ENCODE results near the gene MINDY3. TPM values are rescaled to one million over a fixed set of nuclear protein-coding genes. Genes with fewer than 3 reads are reported as not detected.
"Not testable (repeated sequence)": the region's sequence is repeated elsewhere in the genome, so short reads cannot be mapped to it uniquely, and the experiment has no call there.

MINDY3 gene
- total RNA-seq, 2 donors from 2014 or later, result 19.0 to 20.6 TPM

GRCh38 chr10:15761224-15761623 lies 99.1 kb downstream of the MINDY3 start:
- H3K9me3 Mint-ChIP-seq; DNase-seq; H3K27me3 Mint-ChIP-seq (ENCODE audit: insufficient read depth); H3K27ac Mint-ChIP-seq; H3K36me3 ChIP-seq (ENCODE audit: control insufficient read depth, insufficient read depth, low read length); H3K27ac ChIP-seq (ENCODE audit: low read depth, low read length); H3K9me3 ChIP-seq (ENCODE audit: control insufficient read depth, low read length); H3K4me1 Mint-ChIP-seq; H3K36me3 Mint-ChIP-seq (ENCODE audit: low read depth); H3K9ac ChIP-seq (ENCODE audit: extremely low read depth, low read length, poor library complexity, severe bottlenecking); H3K4me3 Mint-ChIP-seq; H3K27me3 ChIP-seq (ENCODE audit: control insufficient read depth, insufficient read depth, low read length, poor library complexity, severe bottlenecking); H3K4me3 ChIP-seq (ENCODE audit: low read length); H3K4me1 ChIP-seq (ENCODE audit: control insufficient read depth, insufficient read depth, low read length): not testable (repeated sequence)
- WGBS, 2 experiments (ENCODE audit: insufficient coverage in 1 of 2, insufficient read length in 1 of 2), result 86 to 100% methylated on average over 1 to 3 of the region's 4 CpGs

DNA sequence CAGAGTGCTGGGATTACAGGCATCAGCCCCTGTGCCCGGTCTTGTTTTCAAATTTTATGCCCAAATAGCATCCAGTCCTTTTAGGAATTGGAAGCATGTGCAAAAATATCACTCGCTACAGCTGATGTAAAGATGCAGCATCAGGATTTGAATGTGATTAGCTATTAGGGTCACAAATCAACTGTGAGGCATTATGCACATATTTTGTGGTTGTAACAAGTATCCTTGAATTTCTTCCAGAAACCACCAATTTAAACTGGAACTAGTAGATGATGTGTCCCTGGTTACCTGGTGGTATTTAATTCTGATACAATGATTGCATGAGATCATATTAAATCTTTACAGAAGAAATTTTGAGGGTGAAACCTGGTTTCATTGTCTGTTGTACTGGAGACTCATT lies 99.6 kb downstream of the MINDY3 start:
- WGBS, 2 experiments (ENCODE audit: insufficient coverage in 1 of 2, insufficient read length in 1 of 2), result 89 to 100% methylated on average over 1 to 2 of the region's 2 CpGs
- H3K36me3 ChIP-seq (ENCODE audit: control insufficient read depth, insufficient read depth, low read length), result no peaks in the 10 kb centered on the region
- TF ChIP-seq, protein P1, sequence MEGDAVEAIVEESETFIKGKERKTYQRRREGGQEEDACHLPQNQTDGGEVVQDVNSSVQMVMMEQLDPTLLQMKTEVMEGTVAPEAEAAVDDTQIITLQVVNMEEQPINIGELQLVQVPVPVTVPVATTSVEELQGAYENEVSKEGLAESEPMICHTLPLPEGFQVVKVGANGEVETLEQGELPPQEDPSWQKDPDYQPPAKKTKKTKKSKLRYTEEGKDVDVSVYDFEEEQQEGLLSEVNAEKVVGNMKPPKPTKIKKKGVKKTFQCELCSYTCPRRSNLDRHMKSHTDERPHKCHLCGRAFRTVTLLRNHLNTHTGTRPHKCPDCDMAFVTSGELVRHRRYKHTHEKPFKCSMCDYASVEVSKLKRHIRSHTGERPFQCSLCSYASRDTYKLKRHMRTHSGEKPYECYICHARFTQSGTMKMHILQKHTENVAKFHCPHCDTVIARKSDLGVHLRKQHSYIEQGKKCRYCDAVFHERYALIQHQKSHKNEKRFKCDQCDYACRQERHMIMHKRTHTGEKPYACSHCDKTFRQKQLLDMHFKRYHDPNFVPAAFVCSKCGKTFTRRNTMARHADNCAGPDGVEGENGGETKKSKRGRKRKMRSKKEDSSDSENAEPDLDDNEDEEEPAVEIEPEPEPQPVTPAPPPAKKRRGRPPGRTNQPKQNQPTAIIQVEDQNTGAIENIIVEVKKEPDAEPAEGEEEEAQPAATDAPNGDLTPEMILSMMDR (conservative IDR thresholded peaks at IDR 0.05), result no peak
- no peak overlapping the region for H3K27ac Mint-ChIP-seq
- no peaks in the 10 kb centered on the region for H3K9me3 ChIP-seq (ENCODE audit: control insufficient read depth, low read length)
- H3K4me1 ChIP-seq (ENCODE audit: control insufficient read depth, insufficient read depth, low read length), result no peaks in the 10 kb centered on the region
- no peaks in the 10 kb centered on the region for H3K4me1 Mint-ChIP-seq
- H3K4me3 Mint-ChIP-seq, result no peak overlapping the region
- no peak overlapping the region for H3K9ac ChIP-seq (ENCODE audit: extremely low read depth, low read length, poor library complexity, severe bottlenecking)
- H3K4me3 ChIP-seq (ENCODE audit: low read length), result no peak overlapping the region
- no peaks in the 10 kb centered on the region for H3K9me3 Mint-ChIP-seq
- H3K36me3 Mint-ChIP-seq (ENCODE audit: low read depth), result no peaks in the 10 kb centered on the region
- DNase-seq, result no peak
- peaks cover 10% of the 10 kb centered on the region for H3K27me3 Mint-ChIP-seq (ENCODE audit: insufficient read depth)
- H3K27ac ChIP-seq (ENCODE audit: low read depth, low read length), result no peak overlapping the region
- no peaks in the 10 kb centered on the region for H3K27me3 ChIP-seq (ENCODE audit: control insufficient read depth, insufficient read depth, low read length, poor library complexity, severe bottlenecking)

DNA sequence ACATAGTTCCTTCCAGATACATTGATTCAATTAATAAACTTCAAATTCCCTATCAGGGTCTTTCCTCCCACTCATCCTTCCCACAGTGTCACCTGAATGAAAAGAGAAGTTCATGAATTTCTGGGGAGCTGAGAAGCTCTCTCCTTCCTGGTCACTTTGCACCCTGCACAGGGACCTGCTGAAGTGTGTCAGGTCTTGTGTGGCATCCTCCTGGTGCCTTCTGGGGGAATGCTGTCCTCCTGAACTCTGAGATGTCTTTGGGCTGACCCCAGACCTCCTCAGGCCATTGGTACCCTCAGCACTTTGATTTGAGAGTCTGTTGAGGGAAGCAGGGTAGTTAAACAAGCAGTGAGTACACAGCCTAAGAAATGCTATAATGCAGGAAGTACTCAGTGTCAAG lies 101.0 kb downstream of the MINDY3 start:
- Histone ChIP-seq H3K27me3 (ENCODE audit: control insufficient read depth, insufficient read depth, low read length, poor library complexity, severe bottlenecking) (no peaks in the 10 kb centered on the region), H3K4me1 (ENCODE audit: control insufficient read depth, insufficient read depth, low read length) (no peaks in the 10 kb centered on the region), H3K9me3 (ENCODE audit: control insufficient read depth, low read length) (no peaks in the 10 kb centered on the region), H3K4me3 (ENCODE audit: low read length) (no peak overlapping the region), H3K36me3 (ENCODE audit: control insufficient read depth, insufficient read depth, low read length) (no peaks in the 10 kb centered on the region), H3K27ac (ENCODE audit: low read depth, low read length) (no peak overlapping the region), H3K9ac (ENCODE audit: extremely low read depth, low read length, poor library complexity, severe bottlenecking) (no peak overlapping the region)
- Mint-ChIP-seq H3K27ac (no peak overlapping the region), H3K4me3 (no peak overlapping the region), H3K9me3 (no peaks in the 10 kb centered on the region), H3K36me3 (ENCODE audit: low read depth) (no peaks in the 10 kb centered on the region), H3K4me1 (no peaks in the 10 kb centered on the region), H3K27me3 (ENCODE audit: insufficient read depth) (peaks cover 10% of the 10 kb centered on the region)
- no peak for DNase-seq
- TF ChIP-seq, protein P1 (conservative IDR thresholded peaks at IDR 0.05), result no peak

- DNase-seq, result no peak
- Histone ChIP-seq H3K27ac (ENCODE audit: low read depth, low read length) (no peak overlapping the region), H3K36me3 (ENCODE audit: control insufficient read depth, insufficient read depth, low read length) (no peaks in the 10 kb centered on the region), H3K4me1 (ENCODE audit: control insufficient read depth, insufficient read depth, low read length) (no peaks in the 10 kb centered on the region), H3K4me3 (ENCODE audit: low read length) (no peak overlapping the region), H3K27me3 (ENCODE audit: control insufficient read depth, insufficient read depth, low read length, poor library complexity, severe bottlenecking) (no peaks in the 10 kb centered on the region), H3K9me3 (ENCODE audit: control insufficient read depth, low read length) (no peaks in the 10 kb centered on the region), H3K9ac (ENCODE audit: extremely low read depth, low read length, poor library complexity, severe bottlenecking) (no peak overlapping the region)
- Mint-ChIP-seq H3K4me1 (no peaks in the 10 kb centered on the region), H3K9me3 (no peaks in the 10 kb centered on the region), H3K36me3 (ENCODE audit: low read depth) (no peaks in the 10 kb centered on the region), H3K4me3 (no peak overlapping the region), H3K27ac (no peak overlapping the region), H3K27me3 (ENCODE audit: insufficient read depth) (peaks cover 10% of the 10 kb centered on the region)
- WGBS, 2 experiments (ENCODE audit: insufficient coverage in 1 of 2, insufficient read length in 1 of 2), result 92 to 95% methylated on average over 2 to 5 of the region's 5 CpGs
- TF ChIP-seq, protein P1 (conservative IDR thresholded peaks at IDR 0.05), result no peak
Observed at GRCh38 chr10:15758618-15759017, 101.7 kb downstream of the MINDY3 start.

Data from endodermal cell (in vitro differentiated cells).